Right renal pelvis (tissue), 4 donors: ENCODE data around the gene MYDGF. TPM values are rescaled to one million over a fixed set of nuclear protein-coding genes. Genes with fewer than 3 reads are reported as not detected.

Experiments
- DNase-seq, 4 donors: peaks; one replicate each; pipeline ENCODE4 v3.0.0-alpha.2; 2013; ENCODE audit warnings: low read depth in 4 of 4, low spot score in 3 of 4, missing footprints in 1 of 4
- polyA plus RNA-seq, 4 donors: library from polyadenylated mRNA; unstranded; fragments of 120-200 nt; gene quantifications; one replicate each; pipeline ENCODE4 v1.2.1, GENCODE V29; 2013; ENCODE audit not compliant: insufficient read length in 4 of 4

MYDGF gene
- polyA plus RNA-seq, 4 donors: 61.8 to 99.4 (median 69.1) TPM

DNA sequence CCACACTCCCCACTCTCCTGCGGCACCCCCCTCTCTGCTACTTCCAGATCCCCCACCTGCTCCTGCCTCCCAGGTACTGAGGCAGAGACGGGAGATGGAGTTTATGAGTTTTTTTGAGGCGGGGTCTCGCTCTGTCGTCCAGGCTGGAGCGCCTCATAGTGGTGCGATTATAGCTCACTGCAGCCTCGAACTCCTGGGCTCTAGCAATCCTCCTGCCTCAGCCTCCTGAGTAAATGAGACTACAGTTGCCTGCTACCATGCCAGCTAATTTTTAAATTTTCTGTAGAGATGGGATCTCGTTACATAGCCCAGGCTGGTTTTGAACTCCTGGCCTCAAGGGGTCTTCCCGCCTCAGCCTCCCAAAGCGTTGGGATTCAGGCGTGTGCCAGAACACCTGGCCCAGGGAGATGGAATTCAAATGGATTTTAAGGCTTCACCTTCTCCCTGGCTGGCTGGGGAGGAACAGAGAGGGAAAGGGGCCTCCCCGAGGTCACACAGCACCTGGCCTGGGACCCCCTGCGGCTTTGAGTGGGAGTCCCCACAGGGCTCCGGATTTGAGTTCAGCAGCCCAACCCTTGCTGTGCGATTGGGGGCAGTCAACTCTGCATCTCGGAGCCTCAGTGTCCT lies 50.4 kb downstream of the MYDGF start:
- no peak for DNase-seq

DNA sequence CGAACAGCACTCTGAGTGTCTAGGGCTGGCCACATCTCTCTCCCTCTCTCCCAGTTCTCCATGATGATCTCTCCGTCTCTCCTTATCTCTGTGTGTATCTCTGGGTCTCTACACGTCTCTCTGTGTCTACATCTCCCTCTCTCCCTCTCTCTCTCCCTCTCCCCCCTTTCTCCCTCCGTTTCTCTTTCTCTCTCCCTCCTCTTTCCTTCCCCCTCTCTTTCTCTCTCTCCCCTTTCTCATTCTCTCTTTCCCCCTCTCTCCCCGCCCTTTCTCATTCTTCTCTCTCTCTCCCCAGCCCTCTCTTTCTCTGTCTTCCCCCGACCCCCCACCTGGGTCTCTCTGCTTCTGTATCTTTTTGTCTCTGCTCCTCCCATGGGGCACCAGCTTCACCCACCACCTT lies 52.1 kb downstream of the MYDGF start:
- DNase-seq: no peak

- no peak for DNase-seq
These were observed 56.8 kb downstream of the MYDGF start for GRCh38 chr19:4613254-4613751.

- no peak for DNase-seq
These were observed 60.1 kb downstream of the MYDGF start for GRCh38 chr19:4609878-4610511.

Other genes starting within 250 kb of the MYDGF start
- 100 to 1,000 TPM in 2 of 4 donors, 10 to 100 TPM in 2; 94.1 to 127 (median 100) TPM for gene UBXN6, start 212.5 kb downstream of the MYDGF start, polyA plus RNA-seq
- 10 to 100 TPM; 65.1 to 87.4 (median 71.1) TPM for gene HDGFL2, start 198.0 kb downstream of the MYDGF start, polyA plus RNA-seq
- 1 to 10 TPM in 1 of 4 donors, under 1 TPM in 3; 0.39 to 1.3 (median 0.68) TPM for gene PLIN4, start 151.9 kb downstream of the MYDGF start, polyA plus RNA-seq
- 1 to 10 TPM; 2.7 to 4.8 (median 3.5) TPM for gene PLIN5, start 135.1 kb downstream of the MYDGF start, polyA plus RNA-seq
- gene LRG1, start 130.3 kb downstream of the MYDGF start, polyA plus RNA-seq: 1 to 10 TPM in 2 of 4 donors, under 1 TPM in 2; 0.57 to 1.6 (median 0.85) TPM
- 1 to 10 TPM; 2.3 to 3.8 (median 3.0) TPM for gene SEMA6B, start 110.7 kb downstream of the MYDGF start, polyA plus RNA-seq
- 10 to 100 TPM; 11.6 to 13.8 (median 13.6) TPM for gene TNFAIP8L1, start 30.8 kb downstream of the MYDGF start, polyA plus RNA-seq
- gene DPP9, start 53.5 kb upstream of the MYDGF start, polyA plus RNA-seq: 10 to 100 TPM; 16.4 to 25.5 (median 21.9) TPM
- gene FEM1A, start 121.4 kb upstream of the MYDGF start, polyA plus RNA-seq: 1 to 10 TPM; 1.4 to 2.1 (median 1.7) TPM
- gene TICAM1, start 161.4 kb upstream of the MYDGF start, polyA plus RNA-seq: 1 to 10 TPM; 5.6 to 8.1 (median 6.6) TPM
- 10 to 100 TPM; 42.9 to 56.5 (median 45.0) TPM for gene PLIN3, start 197.3 kb upstream of the MYDGF start, polyA plus RNA-seq
- under 1 TPM in 1 of 4 donors, not detected in 3; 0.04 TPM for gene ARRDC5, start 232.6 kb upstream of the MYDGF start, polyA plus RNA-seq
- 10 to 100 TPM; 30.1 to 36.6 (median 34.3) TPM for gene UHRF1, start 239.2 kb upstream of the MYDGF start, polyA plus RNA-seq